ENCODE data around the gene KIF21B.
A peak's percentile ranks its signal among the peaks of the same experiment; 100 is the strongest.

The KIF21B gene, protein sequence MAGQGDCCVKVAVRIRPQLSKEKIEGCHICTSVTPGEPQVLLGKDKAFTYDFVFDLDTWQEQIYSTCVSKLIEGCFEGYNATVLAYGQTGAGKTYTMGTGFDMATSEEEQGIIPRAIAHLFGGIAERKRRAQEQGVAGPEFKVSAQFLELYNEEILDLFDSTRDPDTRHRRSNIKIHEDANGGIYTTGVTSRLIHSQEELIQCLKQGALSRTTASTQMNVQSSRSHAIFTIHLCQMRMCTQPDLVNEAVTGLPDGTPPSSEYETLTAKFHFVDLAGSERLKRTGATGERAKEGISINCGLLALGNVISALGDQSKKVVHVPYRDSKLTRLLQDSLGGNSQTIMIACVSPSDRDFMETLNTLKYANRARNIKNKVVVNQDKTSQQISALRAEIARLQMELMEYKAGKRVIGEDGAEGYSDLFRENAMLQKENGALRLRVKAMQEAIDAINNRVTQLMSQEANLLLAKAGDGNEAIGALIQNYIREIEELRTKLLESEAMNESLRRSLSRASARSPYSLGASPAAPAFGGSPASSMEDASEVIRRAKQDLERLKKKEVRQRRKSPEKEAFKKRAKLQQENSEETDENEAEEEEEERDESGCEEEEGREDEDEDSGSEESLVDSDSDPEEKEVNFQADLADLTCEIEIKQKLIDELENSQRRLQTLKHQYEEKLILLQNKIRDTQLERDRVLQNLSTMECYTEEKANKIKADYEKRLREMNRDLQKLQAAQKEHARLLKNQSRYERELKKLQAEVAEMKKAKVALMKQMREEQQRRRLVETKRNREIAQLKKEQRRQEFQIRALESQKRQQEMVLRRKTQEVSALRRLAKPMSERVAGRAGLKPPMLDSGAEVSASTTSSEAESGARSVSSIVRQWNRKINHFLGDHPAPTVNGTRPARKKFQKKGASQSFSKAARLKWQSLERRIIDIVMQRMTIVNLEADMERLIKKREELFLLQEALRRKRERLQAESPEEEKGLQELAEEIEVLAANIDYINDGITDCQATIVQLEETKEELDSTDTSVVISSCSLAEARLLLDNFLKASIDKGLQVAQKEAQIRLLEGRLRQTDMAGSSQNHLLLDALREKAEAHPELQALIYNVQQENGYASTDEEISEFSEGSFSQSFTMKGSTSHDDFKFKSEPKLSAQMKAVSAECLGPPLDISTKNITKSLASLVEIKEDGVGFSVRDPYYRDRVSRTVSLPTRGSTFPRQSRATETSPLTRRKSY (N-terminal part only)

DNA sequence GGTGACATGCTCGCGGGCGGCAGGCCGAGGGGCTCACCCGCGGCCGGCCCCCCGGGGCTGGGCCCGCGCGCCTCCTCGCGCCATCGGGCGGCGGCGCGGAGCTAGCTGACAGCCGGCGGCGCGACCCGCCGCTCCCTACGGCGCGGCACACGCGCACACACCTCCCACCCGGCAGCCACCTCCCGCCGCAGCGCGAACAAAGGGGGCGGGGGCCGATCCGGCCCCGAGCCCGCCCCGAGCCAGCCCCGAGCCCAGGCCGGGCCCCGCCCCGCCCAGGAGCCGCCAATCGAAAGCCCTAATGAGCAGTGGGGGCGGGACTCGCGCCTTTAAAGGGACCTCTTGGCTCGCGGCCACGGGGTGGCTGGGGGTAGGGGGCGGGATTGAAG lies at the start of gene KIF21B:
TSS of gene KIF21B (minus strand) at position 198 of the 386 bp plus-strand sequence. CDS start 331 bp downstream, outside the sequence.
- peaks cover 77% of the 10 kb centered on the region for H3K4me1 Mint-ChIP-seq
- H3K36me3 Mint-ChIP-seq (ENCODE audit: low read depth): peaks cover 3% of the 10 kb centered on the region
- no peaks in the 10 kb centered on the region for H3K27me3 Mint-ChIP-seq
- peak; percentile 73 for ATAC-seq
- peak within 1 kb of the TSS; percentile 99 for H3K27ac Mint-ChIP-seq
- no peaks in the 10 kb centered on the region for H3K9me3 Mint-ChIP-seq
- peak; percentile 93 for DNase-seq
- peak within 1 kb of the TSS; percentile 93 for H3K4me3 Mint-ChIP-seq

DNA sequence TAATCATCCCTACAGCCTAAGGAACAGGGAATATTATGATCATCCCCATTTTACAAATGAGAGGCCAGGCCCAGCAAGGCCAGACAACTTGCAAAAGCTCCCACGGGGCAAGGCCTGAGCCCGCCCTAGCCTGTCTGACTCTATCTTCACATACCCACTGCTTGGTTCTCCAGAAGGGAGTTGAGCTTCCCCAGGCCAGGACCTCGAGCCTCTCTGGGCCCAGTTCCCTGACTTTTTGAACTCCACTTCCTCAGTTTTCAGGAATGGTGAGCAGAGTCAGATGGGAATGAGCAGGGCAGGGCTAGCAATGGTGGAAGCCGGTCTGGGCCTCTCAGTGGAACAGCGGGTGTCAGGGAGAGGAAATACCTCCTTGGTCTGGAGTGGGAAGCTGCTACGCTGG lies 49.4 kb upstream of the KIF21B start:
- ATAC-seq: no peak
- no peaks in the 10 kb centered on the region for H3K36me3 Mint-ChIP-seq (ENCODE audit: low read depth)
- no peak for DNase-seq
- H3K27me3 Mint-ChIP-seq: no peaks in the 10 kb centered on the region
- H3K9me3 Mint-ChIP-seq: no peaks in the 10 kb centered on the region
- H3K4me1 Mint-ChIP-seq: no peaks in the 10 kb centered on the region
- H3K27ac Mint-ChIP-seq: no peak overlapping the region
- no peak overlapping the region for H3K4me3 Mint-ChIP-seq

DNA sequence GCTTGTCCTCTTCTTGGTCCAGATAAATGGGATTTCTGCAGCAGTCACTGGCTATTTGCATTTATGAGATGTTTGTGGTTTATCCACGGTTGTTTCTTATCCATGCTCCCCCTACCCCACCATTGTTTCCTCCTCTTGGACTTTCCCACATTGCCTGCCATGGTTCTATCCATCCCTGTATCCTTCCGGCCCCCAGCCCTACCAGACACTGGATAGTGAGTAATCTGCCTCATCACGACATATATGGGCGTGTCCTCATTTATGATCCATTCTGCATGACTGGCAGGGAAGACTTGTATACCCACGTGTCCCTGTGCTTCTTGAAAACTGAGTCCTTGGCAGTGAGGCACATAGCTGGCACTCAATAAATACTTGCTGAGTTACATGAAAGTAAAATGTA lies 48.6 kb upstream of the KIF21B start:
- Mint-ChIP-seq H3K9me3 (no peaks in the 10 kb centered on the region), H3K36me3 (ENCODE audit: low read depth) (no peaks in the 10 kb centered on the region), H3K4me3 (no peak overlapping the region), H3K4me1 (no peaks in the 10 kb centered on the region), H3K27ac (no peak overlapping the region), H3K27me3 (no peaks in the 10 kb centered on the region)
- no peak for DNase-seq
- ATAC-seq: no peak

DNA sequence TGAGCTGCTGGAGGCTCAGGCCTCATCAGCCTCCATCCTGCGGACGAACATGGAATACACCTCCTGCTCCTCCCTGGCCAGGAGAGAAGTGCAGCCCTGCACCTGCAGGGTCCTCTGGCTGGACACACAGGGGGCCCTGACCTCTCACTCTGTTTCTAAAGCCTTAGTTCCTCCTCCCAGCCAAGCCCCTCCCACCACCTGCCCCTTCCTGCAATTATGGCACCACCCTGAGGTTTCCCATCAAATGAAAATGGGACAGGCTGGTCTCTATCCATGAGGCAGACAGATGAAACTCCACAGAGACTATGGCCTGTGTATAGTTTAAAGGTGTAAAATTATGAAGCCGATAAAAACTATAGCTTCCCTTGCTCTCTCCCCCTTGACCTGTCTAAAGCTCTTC lies 46.1 kb upstream of the KIF21B start:
- ATAC-seq: no peak
- Mint-ChIP-seq H3K9me3 (no peaks in the 10 kb centered on the region), H3K4me1 (no peaks in the 10 kb centered on the region), H3K27ac (no peak overlapping the region), H3K36me3 (ENCODE audit: low read depth) (no peaks in the 10 kb centered on the region), H3K4me3 (no peak overlapping the region), H3K27me3 (no peaks in the 10 kb centered on the region)
- no peak for DNase-seq

DNA sequence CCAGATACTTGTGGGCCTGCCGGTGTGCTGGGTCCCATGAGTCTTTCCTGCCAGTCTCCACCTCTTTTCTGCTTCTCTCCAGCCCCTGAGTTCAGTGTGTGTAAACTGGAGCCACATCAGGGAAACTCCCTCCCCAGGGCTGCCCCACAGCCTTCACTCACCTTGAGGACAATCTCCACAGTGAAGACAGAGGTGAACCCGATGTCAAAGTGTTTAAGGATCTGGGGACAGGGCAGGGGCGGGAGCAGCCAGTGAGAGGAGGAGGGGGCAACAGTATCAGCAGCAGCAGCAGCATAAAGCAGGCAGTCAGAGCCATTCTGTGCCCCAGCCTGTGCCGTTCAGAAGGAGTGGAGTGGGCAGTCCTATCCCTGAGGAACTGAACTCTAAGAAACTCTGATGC lies 45.5 kb upstream of the KIF21B start:
- no peak overlapping the region for H3K27ac Mint-ChIP-seq
- no peaks in the 10 kb centered on the region for H3K4me1 Mint-ChIP-seq
- H3K4me3 Mint-ChIP-seq: no peak overlapping the region
- H3K27me3 Mint-ChIP-seq: peaks cover 1% of the 10 kb centered on the region
- ATAC-seq: no peak
- no peaks in the 10 kb centered on the region for H3K36me3 Mint-ChIP-seq (ENCODE audit: low read depth)
- no peak for DNase-seq
- no peaks in the 10 kb centered on the region for H3K9me3 Mint-ChIP-seq

DNA sequence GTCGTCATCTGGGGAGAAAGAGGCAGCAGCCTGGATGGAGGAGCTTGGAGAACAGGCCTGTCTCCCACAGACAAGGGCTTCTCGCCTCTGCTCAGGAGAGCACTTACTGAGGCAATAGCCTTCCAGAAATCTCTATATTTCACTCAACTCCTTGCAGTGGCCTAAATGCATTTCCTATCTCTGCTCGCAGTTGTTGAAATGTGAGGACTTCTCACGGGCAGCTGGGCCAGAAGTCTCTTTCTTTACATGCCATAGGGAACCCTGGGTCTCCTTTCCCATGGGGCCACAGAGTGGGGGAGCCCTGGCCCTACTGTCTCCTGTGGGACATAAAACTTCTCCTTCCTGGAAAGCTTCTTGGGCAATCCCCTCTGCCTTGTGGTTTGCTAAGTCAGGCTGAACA lies 43.5 kb upstream of the KIF21B start:
- Mint-ChIP-seq H3K4me3 (no peak overlapping the region), H3K36me3 (ENCODE audit: low read depth) (no peaks in the 10 kb centered on the region), H3K27me3 (peaks cover 1% of the 10 kb centered on the region), H3K4me1 (no peaks in the 10 kb centered on the region), H3K27ac (no peak overlapping the region), H3K9me3 (no peaks in the 10 kb centered on the region)
- ATAC-seq (no peak), DNase-seq (no peak)

DNA sequence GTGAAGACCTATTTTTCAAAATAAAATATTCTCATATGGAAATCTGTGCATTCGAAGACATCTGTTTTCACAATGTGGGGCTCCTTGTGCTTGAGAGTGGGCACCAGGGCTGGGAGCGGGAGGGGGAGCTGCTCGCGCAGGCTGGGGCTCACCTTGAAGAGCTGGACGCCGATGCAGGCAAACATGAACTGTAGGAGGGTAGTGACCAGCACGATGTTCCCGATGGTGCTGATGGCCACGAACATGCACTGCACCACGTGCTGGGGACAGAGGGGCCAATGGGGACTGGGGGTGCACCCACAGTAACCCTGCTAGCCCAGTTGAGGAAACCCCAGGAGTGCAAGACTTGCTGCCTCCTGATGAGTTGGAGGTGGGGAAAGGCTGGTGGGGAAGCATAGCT lies 42.2 kb upstream of the KIF21B start:
- DNase-seq: no peak
- Mint-ChIP-seq H3K4me3 (no peak overlapping the region), H3K36me3 (ENCODE audit: low read depth) (no peaks in the 10 kb centered on the region), H3K27ac (no peak overlapping the region), H3K27me3 (peaks cover 1% of the 10 kb centered on the region), H3K9me3 (no peaks in the 10 kb centered on the region), H3K4me1 (no peaks in the 10 kb centered on the region)
- ATAC-seq: no peak

DNA sequence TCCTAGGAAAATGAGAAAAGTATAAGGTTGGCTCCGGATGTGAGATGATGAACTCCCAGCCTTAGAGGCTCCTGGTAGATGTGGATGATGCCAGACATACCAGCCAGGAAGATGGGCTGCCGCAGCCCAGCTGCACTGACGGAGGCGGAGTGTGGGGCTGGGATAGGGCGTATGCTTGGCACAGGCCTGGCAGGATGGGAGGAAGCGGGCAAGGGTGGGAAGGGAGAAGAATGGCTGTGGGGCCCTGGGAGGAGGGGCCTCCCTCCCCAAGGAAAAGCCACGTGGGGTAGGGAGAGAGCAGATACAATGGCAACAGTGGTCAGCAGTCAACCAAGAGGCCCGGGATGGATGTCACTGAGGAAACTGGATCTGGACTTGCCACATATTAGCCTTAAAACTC lies 41.3 kb upstream of the KIF21B start:
- peaks cover 1% of the 10 kb centered on the region for H3K27me3 Mint-ChIP-seq
- H3K4me3 Mint-ChIP-seq: no peak overlapping the region
- no peak for ATAC-seq

DNA sequence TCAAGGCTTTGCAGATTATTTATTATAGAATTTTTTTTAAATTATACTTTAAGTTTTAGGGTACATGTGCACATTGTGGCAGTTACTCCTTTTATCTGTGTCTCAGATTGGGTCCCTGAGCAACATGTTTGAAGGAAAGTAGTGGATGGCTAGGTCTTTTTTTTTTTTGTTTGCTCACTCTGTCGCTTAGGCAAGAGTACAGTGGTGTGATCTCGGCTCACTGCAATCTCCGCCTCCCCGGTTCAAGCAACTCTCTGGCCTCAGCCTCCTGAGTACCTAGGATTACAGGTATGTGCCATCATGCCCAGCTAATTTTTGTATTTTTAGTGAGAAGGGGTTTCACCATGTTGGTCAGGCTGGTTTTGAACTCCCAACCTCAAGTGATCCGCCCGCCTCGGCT lies 39.6 kb upstream of the KIF21B start:
- Mint-ChIP-seq H3K36me3 (ENCODE audit: low read depth) (no peaks in the 10 kb centered on the region), H3K27ac (no peak overlapping the region), H3K27me3 (peaks cover 1% of the 10 kb centered on the region), H3K4me1 (peaks cover under 1% of the 10 kb centered on the region), H3K9me3 (no peaks in the 10 kb centered on the region), H3K4me3 (no peak overlapping the region)
- ATAC-seq (no peak), DNase-seq (no peak)

More for the DNA sequence above, 41.3 kb upstream of the KIF21B start:
- Mint-ChIP-seq H3K9me3 (no peaks in the 10 kb centered on the region), H3K4me1 (no peaks in the 10 kb centered on the region), H3K27ac (no peak overlapping the region), H3K36me3 (ENCODE audit: low read depth) (no peaks in the 10 kb centered on the region)
- DNase-seq: no peak

DNA sequence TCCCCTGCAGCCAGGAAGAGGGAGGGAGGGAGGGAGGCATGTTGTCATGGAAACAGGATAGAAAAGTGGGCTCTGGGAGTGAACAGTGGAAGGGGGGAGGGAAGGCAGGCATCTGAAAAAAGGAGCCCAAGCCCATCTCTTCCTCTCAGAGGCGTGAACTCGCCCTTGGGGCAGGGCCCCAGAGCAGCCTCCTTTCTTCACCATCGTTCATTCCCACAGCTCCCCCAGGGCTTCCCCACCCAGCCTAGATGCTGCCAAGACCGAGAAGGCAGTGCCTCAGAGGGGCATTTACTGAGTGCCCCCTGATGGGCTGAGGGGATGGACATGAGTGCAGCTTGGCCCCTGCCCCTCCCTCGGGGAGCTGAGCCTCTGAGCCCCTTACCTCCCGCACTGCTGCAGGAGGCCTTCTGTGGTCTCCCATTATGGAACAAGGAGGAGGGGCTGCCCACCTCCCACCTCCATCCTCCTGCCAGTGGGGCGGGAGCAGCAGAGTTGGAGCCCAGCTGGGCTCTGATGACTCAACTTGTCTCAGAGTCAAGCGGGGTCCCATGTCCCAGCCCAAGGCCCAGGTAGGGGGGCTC lies 39.1 kb upstream of the KIF21B start:
- H3K4me1 Mint-ChIP-seq: peaks cover 5% of the 10 kb centered on the region
- ATAC-seq: no peak

DNA sequence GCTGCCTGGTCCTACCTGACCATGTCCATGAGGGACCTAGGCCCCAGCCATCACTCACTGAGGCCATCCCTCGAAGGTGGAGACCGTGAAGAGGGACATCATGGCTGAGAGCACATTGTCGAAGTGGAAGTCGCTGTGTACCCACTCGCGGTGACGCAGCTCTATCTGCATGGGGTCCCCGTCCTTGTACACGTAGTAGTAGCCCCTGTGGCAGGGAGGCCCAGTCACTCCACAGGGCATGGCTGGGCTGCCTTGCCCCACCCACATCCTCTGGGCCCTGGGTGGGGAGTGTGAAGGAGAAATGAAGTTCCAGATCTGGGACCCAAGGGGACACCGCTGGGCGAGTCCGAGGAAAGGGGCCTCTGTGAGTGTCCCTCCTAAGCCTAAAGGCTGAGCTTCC lies 38.4 kb upstream of the KIF21B start:
- no peak overlapping the region for H3K4me3 Mint-ChIP-seq
- H3K27ac Mint-ChIP-seq: no peak overlapping the region
- H3K4me1 Mint-ChIP-seq: peaks cover 12% of the 10 kb centered on the region
- H3K9me3 Mint-ChIP-seq: no peaks in the 10 kb centered on the region
- no peak for ATAC-seq
- H3K36me3 Mint-ChIP-seq (ENCODE audit: low read depth): no peaks in the 10 kb centered on the region
- DNase-seq: no peak
- peaks cover 1% of the 10 kb centered on the region for H3K27me3 Mint-ChIP-seq

More for the DNA sequence above, 39.1 kb upstream of the KIF21B start:
- H3K27me3 Mint-ChIP-seq: peaks cover 1% of the 10 kb centered on the region
- H3K9me3 Mint-ChIP-seq: no peaks in the 10 kb centered on the region
- no peaks in the 10 kb centered on the region for H3K36me3 Mint-ChIP-seq (ENCODE audit: low read depth)
- H3K27ac Mint-ChIP-seq: no peak overlapping the region
- no peak overlapping the region for H3K4me3 Mint-ChIP-seq
- no peak for DNase-seq

DNA sequence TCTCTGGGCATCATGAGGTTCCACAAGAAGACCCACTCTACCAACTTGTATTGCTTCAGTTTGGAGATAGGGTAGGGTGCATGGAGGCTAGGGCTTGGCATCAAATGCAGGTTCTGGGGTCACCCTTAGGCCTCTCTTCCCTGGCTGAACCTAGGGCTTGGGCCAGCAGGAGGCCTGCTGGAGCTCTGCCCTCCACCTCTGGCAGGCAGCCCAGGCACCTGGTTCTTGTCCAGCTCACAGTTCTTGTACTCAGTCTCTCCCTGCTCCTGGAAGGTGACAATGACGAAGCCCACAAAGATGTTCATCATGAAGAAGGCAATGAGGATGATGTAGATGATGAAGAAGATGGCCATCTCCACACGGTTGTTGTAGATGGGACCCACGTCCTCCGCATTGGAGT lies 37.5 kb upstream of the KIF21B start:
- no peak for ATAC-seq
- H3K36me3 Mint-ChIP-seq (ENCODE audit: low read depth): no peaks in the 10 kb centered on the region
- DNase-seq: no peak
- H3K9me3 Mint-ChIP-seq: no peaks in the 10 kb centered on the region
- H3K27me3 Mint-ChIP-seq: peaks cover 1% of the 10 kb centered on the region
- H3K4me3 Mint-ChIP-seq: no peak overlapping the region
- no peak overlapping the region for H3K27ac Mint-ChIP-seq
- peaks cover 15% of the 10 kb centered on the region for H3K4me1 Mint-ChIP-seq

DNA sequence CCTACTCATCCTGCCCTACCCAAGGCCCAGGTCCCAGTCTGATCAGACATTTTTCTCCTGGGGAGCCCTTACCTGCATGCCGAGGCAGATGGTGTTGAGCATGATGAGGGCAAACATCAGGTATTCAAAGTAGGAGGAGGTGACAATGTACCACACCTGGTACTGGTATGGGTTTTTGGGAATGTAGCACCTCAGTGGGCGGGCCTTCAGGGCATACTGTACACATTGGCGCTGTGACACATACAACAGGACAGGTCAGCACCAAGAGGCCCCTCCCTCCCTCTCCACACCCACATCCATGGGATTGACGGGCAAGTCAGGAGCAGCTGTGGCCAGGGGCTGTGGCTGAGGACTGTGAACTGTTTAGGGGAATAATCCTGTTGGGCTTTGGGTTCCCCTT lies 37.1 kb upstream of the KIF21B start:
- ATAC-seq: no peak
- H3K9me3 Mint-ChIP-seq: no peaks in the 10 kb centered on the region
- peaks cover 1% of the 10 kb centered on the region for H3K27me3 Mint-ChIP-seq
- peaks cover 15% of the 10 kb centered on the region for H3K4me1 Mint-ChIP-seq
- no peak overlapping the region for H3K4me3 Mint-ChIP-seq
- H3K27ac Mint-ChIP-seq: no peak overlapping the region
- no peak for DNase-seq
- no peaks in the 10 kb centered on the region for H3K36me3 Mint-ChIP-seq (ENCODE audit: low read depth)

DNA sequence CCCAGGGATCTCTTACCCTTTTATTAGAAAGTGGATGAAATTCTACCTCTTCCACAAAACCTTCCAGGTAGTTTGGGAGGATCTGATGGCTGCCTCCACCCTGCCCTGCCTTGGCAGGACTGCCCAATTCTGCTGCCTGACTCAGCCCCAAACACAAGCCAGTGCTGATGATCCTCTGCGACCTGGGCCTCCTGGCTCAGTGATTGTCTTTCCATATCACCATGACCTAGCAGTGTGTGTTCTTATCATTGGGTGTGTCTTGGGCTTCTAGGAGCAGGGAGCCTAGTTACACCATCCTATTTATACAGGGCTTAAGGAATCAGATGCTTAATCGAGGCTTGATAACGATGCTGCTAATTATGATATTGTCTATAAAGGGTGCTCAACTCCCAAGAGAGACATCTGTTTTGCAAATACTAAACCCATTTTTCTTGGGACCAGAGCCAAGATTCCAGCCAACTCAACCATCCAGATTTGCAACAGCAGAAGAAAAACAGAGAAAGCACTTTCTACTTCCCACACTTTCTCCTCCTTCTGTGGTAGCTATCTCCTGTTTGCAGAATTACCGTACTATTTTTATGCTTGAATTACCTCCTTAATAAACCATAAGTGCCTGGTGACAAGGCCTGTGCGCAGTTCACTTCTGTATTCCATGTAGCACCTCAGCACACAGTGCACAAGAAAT lies 36.5 kb upstream of the KIF21B start:
- DNase-seq: no peak
- Mint-ChIP-seq H3K9me3 (no peaks in the 10 kb centered on the region), H3K4me3 (no peak overlapping the region), H3K27ac (no peak overlapping the region), H3K4me1 (peaks cover 15% of the 10 kb centered on the region), H3K27me3 (peaks cover 1% of the 10 kb centered on the region), H3K36me3 (ENCODE audit: low read depth) (no peaks in the 10 kb centered on the region)
- no peak for ATAC-seq

Measured in activated naive CD8-positive, alpha-beta T cell treated with anti-CD3 and anti-CD28 coated beads, Interleukin-2, amount 50 U/mL, for 24 hours (primary cell).